CD4-positive, alpha-beta T cell treated with Interleukin-4 for 4 hours (primary cell): ENCODE data around the gene ANKRD44.
A peak's percentile ranks its signal among the peaks of the same experiment; 100 is the strongest.

ENCODE experiments used
- DNase-seq: peaks from one replicate; pipeline ENCODE4 v3.0.0-alpha.2; 2020

ANKRD44 gene

GRCh38 chr2:197236159-197236558, 74.4 kb downstream of the ANKRD44 start:
- no peak for DNase-seq

GRCh38 chr2:197235711-197236110, 74.9 kb downstream of the ANKRD44 start:
- no peak for DNase-seq

GRCh38 chr2:197234671-197235191, 75.8 kb downstream of the ANKRD44 start:
- no peak for DNase-seq

GRCh38 chr2:197233473-197233872, 77.1 kb downstream of the ANKRD44 start:
- no peak for DNase-seq

GRCh38 chr2:197232010-197232409, 78.6 kb downstream of the ANKRD44 start:
- peak; percentile 46 for DNase-seq

GRCh38 chr2:197229509-197230443, 80.8 kb downstream of the ANKRD44 start:
- no peak for DNase-seq

- no peak for DNase-seq
Observed at GRCh38 chr2:197223451-197223850, 87.1 kb downstream of the ANKRD44 start.

GRCh38 chr2:197219636-197220035, 90.9 kb downstream of the ANKRD44 start:
- DNase-seq = no peak

- no peak for DNase-seq
Observed at GRCh38 chr2:197217541-197217940, 93.0 kb downstream of the ANKRD44 start.

- DNase-seq = peak; percentile 35
Observed at GRCh38 chr2:197216361-197216979, 94.1 kb downstream of the ANKRD44 start.

- DNase-seq = peak; percentile 26
Observed at GRCh38 chr2:197215748-197216360, 94.7 kb downstream of the ANKRD44 start.

GRCh38 chr2:197212344-197213262, 98.0 kb downstream of the ANKRD44 start:
- DNase-seq = peak; percentile 61

GRCh38 chr2:197211881-197212342, 98.7 kb downstream of the ANKRD44 start:
- DNase-seq = peak; percentile 61

- no peak for DNase-seq
Observed at GRCh38 chr2:197210430-197210829, 100.2 kb downstream of the ANKRD44 start.

- peak; percentile 65 for DNase-seq
Observed at GRCh38 chr2:197209742-197210408, 100.7 kb downstream of the ANKRD44 start.

GRCh38 chr2:197209246-197209645, 101.3 kb downstream of the ANKRD44 start:
- no peak for DNase-seq

- DNase-seq = peak; percentile 51
Observed at GRCh38 chr2:197208841-197209240, 101.7 kb downstream of the ANKRD44 start.

- DNase-seq = no peak
Observed at GRCh38 chr2:197208024-197208423, 102.6 kb downstream of the ANKRD44 start.

- DNase-seq = no peak
Observed at GRCh38 chr2:197207598-197207997, 103.0 kb downstream of the ANKRD44 start.

- no peak for DNase-seq
Observed at GRCh38 chr2:197207106-197207505, 103.5 kb downstream of the ANKRD44 start.

GRCh38 chr2:197205585-197206215, 104.9 kb downstream of the ANKRD44 start:
- peak; percentile 85 for DNase-seq
